Omental fat pad (tissue), 4 donors: ENCODE measurements around the gene LDB3. TPM values are rescaled to one million over a fixed set of nuclear protein-coding genes. Genes with fewer than 3 reads are reported as not detected.

Source experiments
- ATAC-seq: fragments of 150-250 bp; one replicate; pipeline ENCODE4 v1.9.1; 2016; ENCODE audit warnings: mild to moderate bottlenecking, moderate library complexity; ENCODE audit not compliant: low FRiP score
- DNase-seq: peaks from one replicate; pipeline ENCODE4 v3.0.0-alpha.2; 2019; ENCODE audit warnings: low spot score
- total RNA-seq, 4 donors: library from RNA; depleted of rRNA; stranded (reverse); fragments of >200 nt; gene quantifications; one replicate each; pipeline ENCODE4 v1.1.0, GENCODE V29; 2016
- TF ChIP-seq, protein P1 (sequence below), 3 donors: fragments of 450-650 bp; IDR thresholded peaks; one replicate each; pipeline ENCODE4 v1.5.1; 2016 to 2017; ENCODE audit warnings: antibody characterized with exemption in 3 of 3, mild to moderate bottlenecking in 3 of 3, moderate library complexity in 2 of 3

Gene LDB3
- total RNA-seq, 4 donors from 2014 or later = 0.56 to 22.4 (median 0.65) TPM

GRCh38 chr10:86716466-86716865 is 48.2 kb downstream of the LDB3 start:
- DNase-seq (no peak), ATAC-seq (no peak)
- TF ChIP-seq, protein P1, sequence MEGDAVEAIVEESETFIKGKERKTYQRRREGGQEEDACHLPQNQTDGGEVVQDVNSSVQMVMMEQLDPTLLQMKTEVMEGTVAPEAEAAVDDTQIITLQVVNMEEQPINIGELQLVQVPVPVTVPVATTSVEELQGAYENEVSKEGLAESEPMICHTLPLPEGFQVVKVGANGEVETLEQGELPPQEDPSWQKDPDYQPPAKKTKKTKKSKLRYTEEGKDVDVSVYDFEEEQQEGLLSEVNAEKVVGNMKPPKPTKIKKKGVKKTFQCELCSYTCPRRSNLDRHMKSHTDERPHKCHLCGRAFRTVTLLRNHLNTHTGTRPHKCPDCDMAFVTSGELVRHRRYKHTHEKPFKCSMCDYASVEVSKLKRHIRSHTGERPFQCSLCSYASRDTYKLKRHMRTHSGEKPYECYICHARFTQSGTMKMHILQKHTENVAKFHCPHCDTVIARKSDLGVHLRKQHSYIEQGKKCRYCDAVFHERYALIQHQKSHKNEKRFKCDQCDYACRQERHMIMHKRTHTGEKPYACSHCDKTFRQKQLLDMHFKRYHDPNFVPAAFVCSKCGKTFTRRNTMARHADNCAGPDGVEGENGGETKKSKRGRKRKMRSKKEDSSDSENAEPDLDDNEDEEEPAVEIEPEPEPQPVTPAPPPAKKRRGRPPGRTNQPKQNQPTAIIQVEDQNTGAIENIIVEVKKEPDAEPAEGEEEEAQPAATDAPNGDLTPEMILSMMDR (IDR thresholded peaks at IDR 0.05) = no peak

GRCh38 chr10:86718556-86718955 is 50.2 kb downstream of the LDB3 start:
- no peak for ATAC-seq
- TF ChIP-seq, protein P1 (IDR thresholded peaks at IDR 0.05) = no peak
- no peak for DNase-seq

DNA sequence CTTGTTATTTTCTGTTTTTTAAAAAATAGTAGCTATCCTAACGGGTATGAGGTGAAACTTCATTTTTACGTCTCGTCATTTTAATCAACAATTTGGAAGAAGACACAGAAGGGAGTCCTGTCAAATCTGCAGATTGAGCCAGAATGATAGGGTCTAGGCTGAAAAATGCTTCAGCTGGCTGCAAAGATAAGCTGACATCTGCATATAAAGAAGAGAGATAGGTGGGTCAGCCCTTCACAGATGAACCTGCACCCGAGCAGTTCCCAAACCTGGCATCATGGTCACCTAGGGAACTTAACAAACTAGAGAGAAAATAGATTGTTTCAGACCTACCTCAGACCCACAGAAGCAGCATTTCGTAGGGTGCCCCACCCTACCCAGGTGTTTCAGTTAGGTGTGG is 52.9 kb downstream of the LDB3 start:
- ATAC-seq (no peak), DNase-seq (no peak)
- TF ChIP-seq, protein P1 (IDR thresholded peaks at IDR 0.05) = no peak

DNA sequence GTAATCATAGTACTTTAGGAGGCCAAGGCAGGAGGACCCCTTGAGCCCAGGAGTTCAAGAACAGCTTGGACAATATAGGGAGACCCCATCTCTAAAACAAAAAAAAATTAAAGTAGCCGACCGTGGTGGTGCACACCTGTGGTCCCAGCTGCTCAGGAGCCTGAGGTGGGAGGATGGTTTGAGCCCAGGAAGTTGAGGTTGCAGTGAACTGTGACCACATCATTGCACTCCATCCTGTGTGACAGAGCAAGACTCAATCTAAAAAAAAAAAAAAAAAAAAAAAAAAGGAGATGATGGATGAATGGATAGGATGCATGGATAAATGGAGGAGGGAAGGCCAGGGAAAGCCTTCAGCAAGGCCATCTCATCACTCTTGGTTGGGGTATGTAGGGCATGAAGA is 54.7 kb downstream of the LDB3 start:
- TF ChIP-seq, protein P1 (IDR thresholded peaks at IDR 0.05) = no peak
- DNase-seq (no peak), ATAC-seq (no peak)

- ATAC-seq = no peak
- no peak for DNase-seq
- TF ChIP-seq, protein P1 (IDR thresholded peaks at IDR 0.05) = no peak
Measured at GRCh38 chr10:86724445-86724844, 56.1 kb downstream of the LDB3 start.

- DNase-seq (no peak), ATAC-seq (no peak)
- TF ChIP-seq, protein P1 (IDR thresholded peaks at IDR 0.05) = no peak
Measured at GRCh38 chr10:86725980-86726676, 57.8 kb downstream of the LDB3 start.

- DNase-seq (no peak), ATAC-seq (no peak)
- TF ChIP-seq, protein P1 (IDR thresholded peaks at IDR 0.05) = no peak
Measured at GRCh38 chr10:86726677-86726999, 58.3 kb downstream of the LDB3 start.
